HG02588 (cell line): ENCODE results near the gene POU2F2.
A peak's percentile ranks its signal among the peaks of the same experiment; 100 is the strongest.

ENCODE experiments used
- ATAC-seq: cut with Tn5 transposase; IDR thresholded peaks from one replicate; pipeline ENCODE4 v1.9.1; 2021; ENCODE audit warnings: mild to moderate bottlenecking, moderate library complexity; ENCODE audit not compliant: unreplicated experiment

POU2F2 gene

DNA sequence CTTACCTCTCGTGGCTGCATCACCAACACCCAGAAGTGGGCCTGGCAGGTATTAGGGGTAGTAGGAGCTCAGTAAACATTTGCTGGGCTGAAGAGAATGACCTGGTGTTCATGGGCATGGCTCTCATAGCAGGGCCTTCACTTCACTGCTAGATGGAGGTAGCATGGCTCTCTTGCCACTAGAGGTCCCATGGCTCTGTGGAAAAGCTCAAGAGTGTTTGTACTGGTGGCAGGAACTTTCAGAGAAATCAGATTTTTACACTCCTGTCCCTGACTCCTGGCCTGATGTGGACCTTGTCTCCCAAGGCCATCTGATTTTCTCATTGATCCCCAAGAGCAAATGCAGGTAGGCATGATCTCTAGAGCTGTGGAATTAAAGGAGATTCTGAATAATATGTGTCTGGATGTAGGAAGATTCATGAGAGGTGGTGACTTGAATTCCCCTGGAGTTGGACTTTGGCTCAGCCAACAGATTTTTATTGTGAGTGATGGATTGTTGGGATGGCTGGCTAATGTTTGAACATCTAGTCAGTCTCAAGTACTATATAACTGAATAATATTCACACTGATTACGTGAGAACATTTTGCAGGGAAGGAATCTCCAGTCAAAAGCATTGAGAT, 50.6 kb downstream of the POU2F2 start:
- no peak for ATAC-seq

DNA sequence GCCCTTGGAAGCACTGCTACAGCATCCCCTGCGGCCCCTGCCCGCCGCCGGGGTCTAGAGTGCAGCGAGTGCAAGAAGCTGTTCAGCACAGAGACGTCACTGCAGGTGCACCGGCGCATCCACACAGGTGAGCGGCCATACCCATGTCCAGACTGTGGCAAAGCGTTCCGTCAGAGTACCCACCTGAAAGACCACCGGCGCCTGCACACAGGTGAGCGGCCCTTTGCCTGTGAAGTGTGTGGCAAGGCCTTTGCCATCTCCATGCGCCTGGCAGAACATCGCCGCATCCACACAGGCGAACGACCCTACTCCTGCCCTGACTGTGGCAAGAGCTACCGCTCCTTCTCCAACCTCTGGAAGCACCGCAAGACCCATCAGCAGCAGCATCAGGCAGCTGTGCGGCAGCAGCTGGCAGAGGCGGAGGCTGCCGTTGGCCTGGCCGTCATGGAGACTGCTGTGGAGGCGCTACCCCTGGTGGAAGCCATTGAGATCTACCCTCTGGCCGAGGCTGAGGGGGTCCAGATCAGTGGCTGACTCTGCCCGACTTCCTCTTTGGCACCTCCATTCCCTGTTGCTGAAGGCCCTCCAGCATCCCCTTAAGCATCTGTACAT, 51.4 kb downstream of the POU2F2 start:
- ATAC-seq: no peak

DNA sequence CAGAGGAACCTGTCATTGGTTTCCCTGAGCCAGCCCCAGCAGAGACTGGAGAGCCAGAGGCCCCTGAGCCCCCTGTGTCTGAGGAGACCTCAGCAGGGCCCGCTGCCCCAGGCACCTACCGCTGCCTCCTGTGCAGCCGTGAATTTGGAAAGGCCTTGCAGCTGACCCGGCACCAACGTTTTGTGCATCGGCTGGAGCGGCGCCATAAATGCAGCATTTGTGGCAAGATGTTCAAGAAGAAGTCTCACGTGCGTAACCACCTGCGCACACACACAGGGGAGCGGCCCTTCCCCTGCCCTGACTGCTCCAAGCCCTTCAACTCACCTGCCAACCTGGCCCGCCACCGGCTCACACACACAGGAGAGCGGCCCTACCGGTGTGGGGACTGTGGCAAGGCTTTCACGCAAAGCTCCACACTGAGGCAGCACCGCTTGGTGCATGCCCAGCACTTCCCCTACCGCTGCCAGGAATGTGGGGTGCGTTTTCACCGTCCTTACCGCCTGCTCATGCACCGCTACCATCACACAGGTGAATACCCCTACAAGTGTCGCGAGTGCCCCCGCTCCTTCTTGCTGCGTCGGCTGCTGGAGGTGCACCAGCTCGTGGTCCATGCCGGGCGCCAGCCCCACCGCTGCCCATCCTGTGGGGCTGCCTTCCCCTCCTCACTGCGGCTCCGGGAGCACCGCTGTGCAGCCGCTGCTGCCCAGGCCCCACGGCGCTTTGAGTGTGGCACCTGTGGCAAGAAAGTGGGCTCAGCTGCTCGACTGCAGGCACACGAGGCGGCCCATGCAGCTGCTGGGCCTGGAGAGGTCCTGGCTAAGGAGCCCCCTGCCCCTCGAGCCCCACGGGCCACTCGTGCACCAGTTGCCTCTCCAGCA, 52.1 kb downstream of the POU2F2 start:
- no peak for ATAC-seq

DNA sequence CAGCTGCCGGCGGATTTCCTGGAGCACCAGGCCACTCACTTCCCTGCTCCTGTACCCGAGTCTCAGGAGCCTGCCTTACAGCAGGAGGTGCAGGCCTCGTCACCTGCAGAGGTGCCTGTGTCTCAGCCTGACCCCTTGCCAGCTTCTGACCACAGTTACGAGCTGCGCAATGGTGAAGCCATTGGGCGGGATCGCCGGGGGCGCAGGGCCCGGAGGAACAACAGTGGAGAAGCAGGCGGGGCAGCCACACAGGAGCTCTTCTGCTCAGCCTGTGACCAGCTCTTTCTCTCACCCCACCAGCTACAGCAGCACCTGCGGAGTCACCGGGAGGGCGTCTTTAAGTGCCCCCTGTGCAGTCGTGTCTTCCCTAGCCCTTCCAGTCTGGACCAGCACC, 53.0 kb downstream of the POU2F2 start:
- no peak for ATAC-seq

DNA sequence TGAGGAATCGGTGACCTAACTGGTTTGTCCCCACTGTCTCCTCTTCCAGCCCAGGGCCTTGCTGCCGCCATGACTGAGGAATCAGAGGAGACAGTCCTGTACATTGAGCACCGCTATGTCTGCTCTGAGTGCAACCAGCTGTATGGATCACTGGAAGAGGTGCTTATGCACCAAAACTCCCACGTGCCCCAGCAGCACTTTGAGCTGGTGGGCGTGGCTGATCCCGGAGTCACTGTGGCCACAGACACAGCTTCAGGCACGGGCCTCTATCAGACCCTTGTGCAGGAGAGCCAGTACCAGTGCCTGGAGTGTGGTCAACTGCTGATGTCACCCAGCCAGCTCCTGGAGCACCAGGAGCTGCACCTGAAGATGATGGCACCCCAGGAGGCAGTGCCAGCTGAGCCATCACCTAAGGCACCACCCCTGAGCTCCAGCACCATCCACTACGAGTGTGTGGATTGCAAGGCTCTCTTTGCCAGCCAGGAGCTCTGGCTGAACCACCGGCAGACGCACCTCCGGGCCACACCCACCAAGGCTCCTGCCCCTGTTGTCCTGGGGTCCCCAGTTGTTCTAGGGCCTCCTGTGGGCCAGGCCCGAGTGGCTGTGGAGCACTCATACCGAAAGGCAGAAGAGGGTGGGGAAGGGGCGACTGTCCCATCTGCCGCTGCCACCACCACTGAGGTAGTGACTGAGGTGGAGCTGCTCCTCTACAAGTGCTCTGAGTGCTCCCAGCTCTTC, 53.5 kb downstream of the POU2F2 start:
- ATAC-seq: no peak

DNA sequence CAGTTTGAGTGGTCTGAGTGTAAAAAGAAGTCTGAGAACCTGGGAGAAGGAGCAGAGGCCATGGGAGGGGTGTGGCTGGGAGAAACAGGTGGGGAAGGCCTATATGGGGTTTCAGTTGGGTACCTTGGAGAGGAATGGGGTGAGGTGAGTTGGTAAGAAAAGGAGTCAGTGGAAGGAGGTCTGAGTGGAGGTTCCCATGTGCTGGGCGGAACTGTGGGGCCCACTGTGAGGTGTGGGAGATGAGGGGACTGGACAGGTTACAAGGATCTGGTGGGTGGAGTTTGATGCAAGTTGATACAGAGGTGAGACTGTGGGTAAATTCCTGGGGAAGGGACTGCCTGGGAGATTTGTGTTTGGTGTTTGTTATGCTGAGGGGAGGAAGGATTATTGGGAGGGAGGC, 54.2 kb downstream of the POU2F2 start:
- no peak for ATAC-seq

DNA sequence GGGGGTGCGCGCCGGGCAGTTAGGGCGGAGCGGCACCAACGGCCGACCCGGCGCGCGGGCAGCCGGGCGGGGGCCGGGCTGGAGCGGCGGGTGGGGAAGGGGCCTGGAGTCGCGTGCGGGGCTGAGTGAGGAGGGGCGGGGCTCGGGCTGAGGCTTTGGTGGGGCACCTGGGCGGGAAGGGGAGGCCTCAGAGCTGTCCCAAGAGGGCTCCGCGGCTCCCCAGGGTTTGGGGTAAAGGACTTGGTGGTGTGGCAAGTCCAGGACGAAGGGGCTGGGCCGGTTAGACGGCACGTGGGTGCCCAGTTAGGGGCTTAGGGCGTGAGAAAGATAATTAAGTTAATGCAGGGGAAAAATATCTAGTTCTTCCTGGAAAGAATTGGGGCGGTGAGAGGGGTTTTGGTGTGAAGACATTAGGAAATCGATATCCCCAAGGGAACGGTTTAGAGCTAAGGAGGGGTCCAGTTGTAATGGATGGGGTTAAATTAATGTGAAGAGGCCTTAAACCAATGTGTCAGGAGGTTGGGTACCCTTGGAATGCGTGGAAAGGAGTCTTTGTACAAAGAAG, 55.8 kb downstream of the POU2F2 start:
- no peak for ATAC-seq

DNA sequence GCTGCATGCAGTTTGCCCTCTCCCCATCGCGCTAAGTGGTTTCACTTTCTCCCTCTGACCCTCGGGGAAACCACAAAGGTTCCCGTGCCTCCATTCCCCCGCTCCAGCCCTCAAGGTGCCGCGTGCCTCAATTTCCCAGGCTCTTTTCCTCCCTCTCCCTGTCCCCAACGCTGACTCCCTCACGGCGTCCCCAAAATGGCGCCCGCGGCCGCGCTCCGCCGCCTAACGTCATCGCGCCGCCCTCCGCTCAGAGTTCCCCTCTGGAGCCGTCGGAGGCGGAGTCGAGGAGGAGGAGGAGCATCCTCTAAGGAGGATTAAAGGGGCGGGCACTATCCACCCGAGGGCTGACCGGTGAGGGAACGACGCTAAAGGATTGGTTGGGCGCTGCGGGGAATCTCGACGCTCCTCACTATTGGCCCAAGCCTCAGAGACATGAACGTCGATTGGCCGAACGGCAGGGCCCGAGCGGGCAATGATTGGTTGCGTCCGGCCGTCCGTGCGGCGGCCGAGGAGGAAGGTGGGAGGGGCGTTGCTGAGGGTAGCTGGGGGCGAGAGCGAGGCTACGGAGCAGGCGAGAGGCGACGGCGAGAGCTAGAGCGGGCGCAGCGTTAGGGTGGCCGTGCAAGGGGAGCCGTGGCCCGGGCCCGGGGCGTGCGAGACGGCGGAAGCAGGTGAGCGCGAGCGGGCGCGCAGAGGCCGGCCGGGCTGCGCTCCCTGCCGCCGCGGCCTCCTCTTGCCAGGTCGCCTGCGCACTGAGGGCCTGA, 56.4 kb downstream of the POU2F2 start, which contains the start of gene ZNF574:
Gene ZNF574 (plus strand): TSS at position 551 of the 764 bp plus-strand sequence. CDS start 2,441 bp downstream, outside the sequence.
- ATAC-seq: peak; percentile 91

DNA sequence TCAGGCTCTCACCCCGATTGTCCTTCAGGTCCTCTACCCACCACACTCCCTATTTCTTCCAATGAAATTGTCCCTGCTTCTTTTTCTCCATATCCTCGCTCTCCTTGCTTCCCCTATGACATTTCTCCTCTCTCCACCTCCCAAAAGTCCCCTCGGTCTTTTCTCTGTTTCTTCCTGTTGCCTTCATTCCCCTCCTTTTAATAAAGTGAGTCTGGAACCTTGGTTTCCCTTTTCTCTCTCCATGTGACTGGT, 57.0 kb downstream of the POU2F2 start:
- ATAC-seq: peak; percentile 7

DNA sequence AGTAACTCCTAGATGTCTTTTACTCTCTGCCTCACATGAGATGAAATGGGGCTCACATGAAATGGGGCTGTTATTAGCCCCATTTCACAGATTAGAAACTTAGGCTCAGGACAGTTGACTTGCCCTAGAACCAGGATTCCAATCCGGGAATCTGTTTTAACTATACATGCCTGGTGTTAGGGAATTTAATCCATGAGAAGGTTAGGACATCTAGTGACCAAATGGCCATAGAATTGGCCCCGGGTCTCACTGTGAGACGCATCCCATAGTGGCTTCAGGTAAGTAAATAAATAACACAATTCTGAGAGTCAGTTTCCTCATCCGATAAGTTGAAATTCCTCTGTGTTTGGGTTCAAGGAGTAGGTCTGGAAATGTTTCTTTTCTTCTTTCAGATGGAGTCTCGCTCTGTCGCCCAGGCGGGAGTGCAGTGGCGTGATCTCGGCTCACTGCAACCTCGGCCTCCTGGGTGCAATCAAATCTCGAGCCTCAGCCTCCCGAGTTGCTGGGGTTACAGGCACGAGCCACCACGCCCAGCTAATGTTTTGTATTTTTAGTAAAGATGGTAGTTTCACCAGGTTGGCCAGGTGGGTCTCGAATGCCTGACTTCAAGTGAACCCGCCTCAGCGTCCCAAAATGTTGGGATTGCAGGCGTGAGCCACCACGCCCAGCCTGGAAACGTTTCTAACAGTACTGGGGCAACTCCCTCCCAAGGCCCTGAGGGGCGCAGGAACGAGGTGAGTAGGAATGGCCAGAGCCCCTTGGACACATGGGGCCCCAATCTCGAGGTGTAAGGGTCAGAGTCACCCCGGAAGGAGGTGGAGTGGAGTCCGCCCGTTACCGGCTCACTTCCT, 57.5 kb downstream of the POU2F2 start:
- no peak for ATAC-seq

DNA sequence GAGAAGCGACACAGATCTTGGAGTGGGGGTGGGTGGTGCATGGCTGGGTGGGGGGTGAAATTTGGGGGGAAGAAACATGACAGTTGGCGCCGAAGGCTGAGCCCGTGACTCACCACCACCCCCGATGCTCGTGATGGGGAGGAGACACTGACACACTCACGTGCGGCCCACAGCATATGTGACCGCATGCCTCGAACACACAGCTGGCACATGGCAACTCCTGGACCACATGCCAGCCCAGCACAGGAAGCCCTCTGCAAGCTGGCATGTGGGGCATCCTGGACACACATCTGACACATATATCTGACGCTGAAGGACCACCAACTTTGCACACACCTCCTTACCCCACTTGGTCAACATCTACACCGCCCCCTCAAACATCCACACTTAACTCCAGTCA, 61.0 kb downstream of the POU2F2 start:
- ATAC-seq: no peak

DNA sequence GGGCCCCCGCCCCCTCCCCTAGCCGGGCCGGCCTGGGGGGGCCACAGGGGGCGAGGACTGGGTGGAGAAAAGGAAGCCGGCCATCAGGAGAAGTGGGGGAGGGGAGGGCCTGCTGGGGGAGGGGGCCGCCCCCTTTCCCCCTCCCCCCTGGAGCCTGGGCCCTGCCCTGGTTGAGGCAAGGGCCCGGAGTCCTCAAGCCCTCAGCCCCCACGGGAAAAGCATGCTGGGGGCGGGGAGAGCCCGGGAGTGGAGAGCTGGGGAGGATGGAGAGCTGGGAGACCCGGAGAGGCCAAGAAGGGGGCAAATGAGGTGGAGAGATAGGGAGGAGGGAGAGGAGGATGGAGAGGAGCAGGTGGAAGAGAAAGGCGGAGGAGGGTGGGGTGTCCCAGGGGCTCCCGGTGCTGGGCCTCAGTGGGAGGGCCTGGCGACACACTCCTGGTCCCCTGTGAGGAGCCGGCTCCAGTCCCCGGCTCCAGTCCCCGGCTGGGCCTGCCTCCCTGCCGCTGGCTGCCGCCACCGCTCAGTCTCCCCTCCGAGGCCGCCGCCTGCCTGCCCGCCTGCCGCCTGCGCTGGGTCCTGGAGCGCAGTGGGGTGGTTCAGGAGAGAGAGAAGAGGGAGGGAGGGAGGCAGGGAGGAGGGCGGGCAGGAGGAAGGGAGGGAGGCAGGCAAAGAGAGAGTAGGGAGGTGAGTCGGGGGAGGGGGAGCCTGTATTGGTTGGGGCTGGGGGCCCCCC, 62.5 kb downstream of the POU2F2 start, which contains the start of gene GRIK5:
Gene GRIK5 (minus strand): TSS at position 588 of the 733 bp plus-strand sequence. CDS start 4,436 bp downstream, outside the sequence.
- no peak for ATAC-seq

DNA sequence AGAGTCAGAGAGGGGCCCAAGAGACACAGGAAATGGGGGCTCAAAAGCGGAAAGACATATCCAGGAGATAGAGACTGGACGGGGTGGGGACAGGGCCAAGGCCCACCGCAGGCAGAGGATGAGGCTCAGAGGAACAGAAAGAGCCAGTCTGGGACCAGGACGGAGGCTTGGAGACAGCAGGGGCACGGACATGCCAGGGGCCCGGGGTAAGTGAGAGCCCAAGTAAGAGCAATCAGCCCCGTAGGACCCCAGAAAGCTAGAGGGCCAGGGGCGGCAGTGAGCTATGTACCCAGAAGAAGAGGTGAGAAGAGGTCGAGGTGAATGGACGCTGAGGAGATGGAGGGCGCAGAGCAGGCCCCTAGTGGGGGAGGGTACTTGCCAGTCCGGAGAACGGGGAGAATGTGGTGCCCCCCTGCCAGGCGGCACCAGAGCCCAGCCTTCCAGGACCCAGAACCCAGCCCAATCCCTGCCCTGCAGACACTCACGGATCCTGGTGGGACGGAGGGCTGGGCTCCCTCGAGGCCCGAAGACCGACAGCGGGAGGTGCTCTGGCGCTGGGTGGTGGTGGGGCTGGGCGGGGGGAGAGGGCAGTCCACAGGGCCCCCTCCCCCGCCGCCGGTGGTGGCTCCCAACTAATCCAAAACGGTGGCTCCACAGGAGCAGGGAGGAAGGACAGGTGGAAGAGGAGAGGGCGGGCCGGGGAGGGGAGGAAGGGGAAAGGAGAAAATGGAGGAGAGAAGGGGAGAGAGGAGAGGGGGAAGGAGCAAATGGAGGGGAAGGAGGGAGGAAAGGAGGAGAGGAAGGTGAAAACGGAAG, 63.3 kb downstream of the POU2F2 start:
- no peak for ATAC-seq

DNA sequence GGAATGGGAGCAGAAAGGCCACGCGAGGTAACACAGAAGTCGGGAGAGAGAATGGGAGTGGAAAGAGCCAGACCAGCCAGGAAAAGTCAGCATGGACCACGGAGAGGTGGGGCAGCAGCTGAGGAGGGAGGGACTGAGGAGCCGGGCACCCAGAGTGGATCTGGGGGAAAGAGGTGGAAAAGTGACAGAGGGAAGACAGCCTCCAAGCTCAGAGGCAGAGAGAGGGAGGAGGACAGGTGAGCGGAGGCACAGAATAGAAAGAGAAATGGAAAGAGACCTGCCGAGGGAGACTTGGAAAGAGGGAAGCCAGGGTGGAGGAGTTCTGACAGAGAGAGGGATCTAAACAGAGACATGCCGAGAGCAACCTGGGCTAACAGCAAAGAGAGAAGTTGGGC, 63.9 kb downstream of the POU2F2 start:
- no peak for ATAC-seq

DNA sequence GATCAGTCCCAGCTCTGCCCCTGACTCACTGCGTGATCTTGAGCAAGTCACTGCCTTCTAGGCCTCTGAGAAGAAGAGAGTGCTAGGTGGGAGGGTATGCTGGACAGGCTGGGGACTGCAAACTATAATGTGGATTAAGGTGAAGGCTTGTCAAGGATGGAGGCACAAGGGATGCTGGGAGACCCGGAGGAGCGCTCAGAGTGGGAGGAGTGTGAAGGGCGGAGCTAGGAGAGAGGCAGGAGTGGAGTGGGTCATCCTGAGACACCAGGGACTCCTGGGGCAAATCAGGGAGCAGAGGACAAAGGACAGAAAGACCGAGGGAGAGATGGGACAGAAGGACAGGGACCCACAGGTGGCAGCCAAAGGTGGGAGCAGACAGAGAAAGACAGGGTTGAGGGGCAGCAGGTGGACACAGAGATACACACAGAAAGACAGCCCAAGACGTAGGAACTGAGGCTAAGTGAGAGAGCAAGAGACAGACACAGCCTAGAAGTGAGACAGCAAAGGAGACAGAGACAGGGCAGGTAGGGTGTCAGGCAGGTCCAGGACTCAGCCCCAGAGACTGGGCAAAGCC, 64.8 kb downstream of the POU2F2 start:
- ATAC-seq: no peak

DNA sequence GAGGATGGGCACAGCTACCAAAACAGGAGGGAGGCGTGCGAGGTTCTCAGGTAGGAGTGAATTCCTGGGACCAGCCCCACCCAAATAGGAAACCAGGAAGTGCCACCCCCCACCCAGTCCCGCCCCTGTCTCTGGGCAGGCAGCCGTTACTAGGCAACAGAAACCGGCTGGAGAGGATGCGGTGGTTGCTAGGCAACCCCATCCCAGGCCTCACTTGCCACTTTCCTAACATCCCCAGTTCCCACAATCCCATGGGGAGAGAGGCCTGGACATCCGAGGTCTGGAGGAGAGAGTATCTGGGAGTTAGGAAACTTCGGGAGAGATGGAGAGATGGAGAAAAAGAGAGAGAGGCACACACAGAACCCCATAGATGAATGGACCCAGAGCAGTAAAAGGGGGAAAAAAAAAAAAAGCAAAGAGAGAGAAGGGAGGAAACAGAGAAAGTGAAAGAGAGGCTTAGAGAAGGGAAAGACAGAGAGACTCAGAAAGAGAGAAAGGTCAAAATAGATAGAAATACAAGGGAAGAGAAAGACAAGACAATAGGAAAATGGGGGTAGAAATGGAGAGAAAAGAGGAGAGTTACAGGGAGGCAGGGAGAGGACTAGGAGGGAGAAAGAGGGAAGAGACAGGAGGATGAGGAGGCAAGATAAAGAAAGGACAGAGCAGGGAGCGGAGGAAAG, 66.0 kb downstream of the POU2F2 start:
- ATAC-seq: no peak

DNA sequence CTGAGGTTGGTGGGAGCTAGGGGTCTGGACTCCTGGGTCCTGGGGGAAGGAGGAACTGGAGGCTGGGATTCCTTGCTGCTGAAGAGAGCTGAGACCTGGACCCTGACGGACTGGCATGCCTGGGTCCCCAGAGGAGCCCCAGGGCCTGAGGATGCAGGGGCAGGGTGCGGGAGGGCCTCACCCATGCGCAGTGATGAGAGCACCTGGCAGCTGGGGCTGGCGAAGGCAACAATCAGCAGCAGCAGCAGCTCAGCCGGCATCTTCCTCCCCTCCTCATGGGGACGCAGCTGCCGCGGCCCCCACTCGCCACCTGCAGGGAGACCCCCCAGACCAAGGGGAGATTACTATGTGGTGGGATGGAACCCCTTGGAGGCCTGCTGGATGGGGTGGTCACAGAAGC, 66.7 kb downstream of the POU2F2 start:
- ATAC-seq: no peak
